ENCODE results near the gene CREB3L4.
"Not testable (repeated sequence)": the region's sequence is repeated elsewhere in the genome, so short reads cannot be mapped to it uniquely, and the experiment has no call there.

The CREB3L4 gene

GRCh38 chr1:153960206-153960605, 7.5 kb upstream of the CREB3L4 start:
- no peak for DNase-seq

- no peak for DNase-seq
Measured at GRCh38 chr1:153961421-153961820, 6.3 kb upstream of the CREB3L4 start.

GRCh38 chr1:153962088-153963029, 5.3 kb upstream of the CREB3L4 start:
- DNase-seq, result no peak

- DNase-seq, result peak; percentile 94
Measured at GRCh38 chr1:153963030-153963849, 4.5 kb upstream of the CREB3L4 start, which contains the start of gene SLC39A1. Gene SLC39A1 (minus strand): TSS chr1:153963537. CDS start chr1:153962715, 822 bp downstream.

- DNase-seq, result peak; percentile 18
Measured at GRCh38 chr1:153963850-153964331, 3.8 kb upstream of the CREB3L4 start.

GRCh38 chr1:153968000-153968363, 280 bp downstream of the CREB3L4 start:
- peak; percentile 81 for DNase-seq

GRCh38 chr1:153968408-153968807, 706 bp downstream of the CREB3L4 start:
- no peak for DNase-seq

GRCh38 chr1:153968972-153969371, 1.3 kb downstream of the CREB3L4 start:
- DNase-seq, result no peak

GRCh38 chr1:153970346-153970745, 2.6 kb downstream of the CREB3L4 start:
- no peak for DNase-seq

GRCh38 chr1:153973071-153973470, 5.4 kb downstream of the CREB3L4 start:
- no peak for DNase-seq

GRCh38 chr1:153973525-153973924, 5.8 kb downstream of the CREB3L4 start:
- DNase-seq, result no peak

- no peak for DNase-seq
Measured at GRCh38 chr1:153976819-153977249, 9.1 kb downstream of the CREB3L4 start.

GRCh38 chr1:153977250-153978240, 9.8 kb downstream of the CREB3L4 start, which contains the start of gene JTB:
Gene JTB (minus strand): TSS chr1:153977674. CDS start chr1:153977252, 422 bp downstream.
- DNase-seq, result peak; percentile 69

- DNase-seq, result no peak
Measured at GRCh38 chr1:153978274-153978909, 10.7 kb downstream of the CREB3L4 start.

GRCh38 chr1:153979091-153979490, 11.4 kb downstream of the CREB3L4 start:
- not testable (repeated sequence) for DNase-seq

GRCh38 chr1:153981735-153982134, 14.0 kb downstream of the CREB3L4 start:
- DNase-seq, result not testable (repeated sequence)

GRCh38 chr1:153984123-153984894, 16.6 kb downstream of the CREB3L4 start:
- no peak for DNase-seq

- no peak for DNase-seq
Measured at GRCh38 chr1:153985341-153985912, 17.7 kb downstream of the CREB3L4 start.

GRCh38 chr1:153985941-153986761, 18.4 kb downstream of the CREB3L4 start, which contains the start of gene RAB13:
Gene RAB13 (minus strand): TSS chr1:153986339. CDS start chr1:153986236, 103 bp downstream.
- peak; percentile 59 for DNase-seq

Measured in DMS79 (cell line).